GM12874 (cell line): ENCODE measurements around the gene FHIT.

ENCODE experiments used
- CTCF ChIP-seq: IDR thresholded peaks from 2 replicates; pipeline ENCODE4 v1.5.1; 2011; ENCODE audit warnings: low read depth, mild to moderate bottlenecking, control low read depth, low read length, moderate library complexity; ENCODE audit not compliant: insufficient read depth

FHIT gene

GRCh38 chr3:60673123-60673522 is 578.1 kb downstream of the FHIT start:
- TF ChIP-seq CTCF, result no peak

- no peak for TF ChIP-seq CTCF
Measured at GRCh38 chr3:60669636-60670035, 581.6 kb downstream of the FHIT start.

- no peak for TF ChIP-seq CTCF
Measured at GRCh38 chr3:60660026-60660425, 591.2 kb downstream of the FHIT start.

- no peak for TF ChIP-seq CTCF
Measured at GRCh38 chr3:60659098-60659497, 592.2 kb downstream of the FHIT start.

- TF ChIP-seq CTCF, result no peak
Measured at GRCh38 chr3:60657972-60658371, 593.3 kb downstream of the FHIT start.

- TF ChIP-seq CTCF, result no peak
Measured at GRCh38 chr3:60652829-60653228, 598.4 kb downstream of the FHIT start.

- no peak for TF ChIP-seq CTCF
Measured at GRCh38 chr3:60651799-60652198, 599.5 kb downstream of the FHIT start.

GRCh38 chr3:60650171-60650570 is 601.1 kb downstream of the FHIT start:
- no peak for TF ChIP-seq CTCF
